Upper lobe of left lung (tissue), 4 donors: Measurements from ENCODE around the gene GRB10.

Experiments used
- CTCF ChIP-seq, 6 experiments: fragments of 450-650 bp in 4 of 6; fragments of 200-600 bp in 2 of 6; sonication (generic) in 2 of 6; IDR thresholded peaks; one replicate each; pipeline ENCODE4 v1.5.1; 2016 to 2019; ENCODE audit warnings: antibody characterized with exemption in 6 of 6
- EP300 ChIP-seq, 4 donors: sonication (generic); formaldehyde crosslinking; IDR thresholded peaks; one replicate each; pipeline ENCODE4 v1.5.1; 2017; ENCODE audit warnings: antibody characterized with exemption in 4 of 4, control low read depth in 2 of 4
- POLR2A ChIP-seq, 4 donors: fragments of 450-650 bp; IDR thresholded peaks; one replicate each; pipeline ENCODE4 v1.5.1; 2016 to 2017; ENCODE audit warnings: antibody characterized with exemption in 4 of 4, mild to moderate bottlenecking in 2 of 4
- POLR2AphosphoS5 ChIP-seq, 2 donors: sonication (generic); formaldehyde crosslinking; IDR thresholded peaks; one replicate each; pipeline ENCODE4 v1.5.1; 2017; ENCODE audit warnings: antibody characterized with exemption in 2 of 2

GRCh38 chr7:50721661-50722259 lies 60.9 kb downstream of the GRB10 start:
- TF ChIP-seq CTCF (IDR thresholded peaks at IDR 0.05): no peak
- no peak for TF ChIP-seq POLR2A (IDR thresholded peaks at IDR 0.05)
- TF ChIP-seq POLR2AphosphoS5 (IDR thresholded peaks at IDR 0.05): no peak
- TF ChIP-seq EP300 (IDR thresholded peaks at IDR 0.05): no peak
